Measurements from ENCODE around the gene SURF4. TPM values are rescaled to one million over a fixed set of nuclear protein-coding genes. Genes with fewer than 3 reads are reported as not detected.

Gene SURF4
- total RNA-seq (2014; rRNA removed; shearing (Covaris generic)): 212 and 214 TPM in 2 replicates
- polyA plus RNA-seq (2014; cell fraction: nucleus; rRNA removed): 176 and 197 TPM in 2 replicates

DNA sequence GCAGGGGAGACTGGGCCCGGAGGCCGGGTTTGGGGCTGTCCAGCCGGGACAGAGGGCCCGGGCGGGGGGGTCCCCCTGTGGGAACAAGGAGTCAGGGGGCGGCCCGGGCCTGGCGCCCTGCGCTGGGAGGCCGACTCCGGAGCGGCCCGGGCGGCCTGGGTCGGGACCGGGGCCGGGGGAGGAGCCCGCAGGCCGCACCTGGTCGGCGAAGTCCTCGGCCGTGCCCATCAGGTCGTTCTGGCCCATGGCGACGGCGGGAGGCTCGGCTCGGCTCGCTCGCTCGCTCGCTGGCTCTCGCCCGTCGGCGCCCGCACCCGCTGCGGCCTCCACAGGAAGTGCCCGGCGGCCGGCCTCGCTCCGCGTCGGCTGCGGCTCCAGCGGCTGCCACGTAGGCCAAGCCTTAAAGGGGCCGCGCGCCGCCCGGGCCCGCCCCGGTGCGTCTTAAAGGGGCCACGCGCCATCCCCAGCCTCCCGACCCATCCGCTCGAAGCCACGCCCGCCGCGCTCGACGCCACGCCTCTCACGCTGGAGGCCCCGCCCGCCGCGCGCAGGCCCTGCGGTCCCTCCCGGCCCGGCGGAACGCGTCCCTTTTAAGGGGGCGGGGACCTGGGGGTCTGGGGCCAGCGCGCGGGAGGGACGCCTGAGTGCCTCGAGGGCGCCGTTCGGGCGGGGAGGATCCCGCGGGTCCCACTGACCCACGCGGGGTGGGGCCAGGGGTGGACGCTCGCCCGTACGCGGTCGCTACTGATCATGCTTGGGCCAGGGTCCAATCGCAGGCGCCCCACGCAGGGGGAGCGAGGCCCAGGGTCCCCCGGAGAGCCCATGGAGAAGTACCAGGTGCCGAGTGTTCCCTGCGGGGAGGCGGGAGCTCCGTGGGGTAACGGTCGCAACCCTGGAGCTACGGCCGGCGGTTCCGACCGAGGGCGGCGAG, at the start of gene SURF4, which contains the start of gene STKLD1:
Gene SURF4, minus strand, starts transcription at position 337 of the 931 bp plus-strand sequence. Its CDS starts 91 bp downstream, at position 246.
Gene STKLD1, plus strand, starts transcription at position 643 of the 931 bp plus-strand sequence. Its CDS starts 108 bp downstream, at position 751.
- DNase-seq (ENCODE audit: extremely low read depth, low read depth): peak; percentile 94

DNA sequence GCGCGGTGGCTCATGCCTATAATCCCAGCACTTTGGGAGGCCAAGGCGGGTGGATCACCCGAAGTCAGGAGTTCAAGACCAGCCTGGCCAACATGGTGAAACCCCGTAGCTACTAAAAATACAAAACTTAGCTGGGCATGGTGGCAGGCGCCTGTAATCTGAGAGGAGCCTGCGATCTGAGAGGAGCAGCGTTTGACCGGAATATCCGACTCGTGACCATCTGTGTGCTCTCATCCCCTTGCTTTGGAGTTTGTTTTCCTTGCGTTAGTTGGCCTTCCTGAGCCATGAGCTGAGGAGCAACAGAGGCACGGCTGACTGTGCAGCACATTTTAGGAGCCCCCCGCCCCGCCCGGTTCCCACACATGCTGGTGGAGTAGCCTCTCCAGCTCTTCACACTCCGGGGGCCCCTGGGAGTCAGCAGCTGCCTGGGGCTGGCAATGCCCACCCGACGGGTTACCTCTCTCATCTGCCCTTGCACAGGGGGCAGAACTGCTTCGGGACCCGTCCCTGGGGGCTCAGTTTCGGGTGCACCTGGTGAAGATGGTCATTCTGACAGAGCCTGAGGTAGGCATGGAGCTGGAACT, 49.3 kb upstream of the SURF4 start:
- DNase-seq (ENCODE audit: extremely low read depth, low read depth): no peak

GRCh38 chr9:133424187-133424586, 48.3 kb upstream of the SURF4 start:
- DNase-seq (ENCODE audit: extremely low read depth, low read depth): no peak

DNA sequence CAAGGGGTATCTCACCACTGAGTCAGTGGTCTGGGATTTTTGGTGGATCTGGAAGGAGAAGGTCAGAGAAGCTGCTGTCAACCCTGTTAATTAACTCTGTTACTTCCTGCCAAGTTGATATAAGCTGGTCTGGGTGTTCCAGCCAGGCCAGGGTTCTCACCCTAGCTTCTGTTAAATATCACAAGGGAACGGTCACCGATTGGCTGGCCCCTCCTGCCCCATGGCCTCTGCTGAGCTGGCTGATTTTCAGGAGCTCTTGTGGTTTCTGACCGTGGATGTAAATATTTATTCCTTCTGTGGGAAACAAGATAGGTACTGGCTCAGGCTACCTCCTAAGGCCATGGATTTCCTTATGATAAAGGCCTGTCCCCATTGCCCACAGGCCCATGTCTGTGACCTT, 47.4 kb upstream of the SURF4 start:
- DNase-seq (ENCODE audit: extremely low read depth, low read depth): no peak

GRCh38 chr9:133421615-133422542, 46.0 kb upstream of the SURF4 start, which contains the start of gene ADAMTS13:
TSS of gene ADAMTS13 (plus strand) at chr9:133422367. CDS start at chr9:133422444, 77 bp downstream.
- no peak for DNase-seq (ENCODE audit: extremely low read depth, low read depth)

GRCh38 chr9:133420392-133420827, 44.5 kb upstream of the SURF4 start:
- no peak for DNase-seq (ENCODE audit: extremely low read depth, low read depth)

- DNase-seq (ENCODE audit: extremely low read depth, low read depth): no peak
Measured at GRCh38 chr9:133419005-133419404, 43.1 kb upstream of the SURF4 start.

DNA sequence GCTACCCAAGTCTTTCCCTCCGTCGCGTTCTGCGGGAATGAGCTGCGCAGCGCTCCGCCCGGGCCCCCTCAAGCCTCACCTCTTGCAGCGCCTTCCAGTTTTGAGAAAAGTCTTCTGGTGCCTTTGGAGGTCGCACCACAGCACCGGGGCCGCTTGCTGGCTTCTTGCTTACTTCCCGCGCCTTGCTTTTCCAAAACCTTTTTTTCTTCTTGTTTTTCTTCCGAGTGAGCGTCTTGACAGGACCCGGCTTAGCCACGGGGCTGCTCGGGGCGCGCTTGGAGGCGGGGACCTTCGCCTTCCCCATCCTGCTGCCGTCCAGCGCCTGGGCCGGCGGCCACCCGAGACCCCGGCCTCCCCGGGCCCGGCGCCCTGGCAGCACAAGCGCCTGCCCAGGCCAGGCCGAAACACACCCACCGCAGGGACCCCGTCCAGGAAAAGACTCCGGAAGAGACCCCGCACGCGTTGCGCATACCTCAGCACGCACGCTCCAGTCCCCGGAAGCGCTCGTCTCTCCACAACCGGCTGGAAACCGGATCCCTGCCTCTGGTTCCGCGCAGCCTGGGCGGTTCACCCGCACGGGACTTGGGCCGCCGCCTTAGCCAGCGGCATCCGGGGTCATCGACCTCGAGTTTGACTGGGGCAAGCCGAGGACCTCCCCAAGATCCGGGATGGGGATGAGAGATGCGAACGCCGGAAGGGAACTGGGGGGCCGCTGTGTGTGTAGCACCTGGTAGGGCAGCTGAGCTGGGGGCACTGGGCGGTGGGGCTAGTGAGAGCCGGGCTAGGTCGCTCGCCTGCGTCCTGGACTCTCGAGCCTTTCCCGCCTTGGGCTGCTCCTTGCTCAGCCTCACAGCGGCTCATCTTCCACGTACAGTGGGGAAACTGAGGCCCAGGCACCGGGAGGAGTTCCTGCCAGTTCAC, 41.9 kb upstream of the SURF4 start, which contains the start of gene REXO4:
Gene REXO4, minus strand, starts transcription at position 470 of the 921 bp plus-strand sequence. Its CDS starts 166 bp downstream, at position 304.
- peak; percentile 73 for DNase-seq (ENCODE audit: extremely low read depth, low read depth)

DNA sequence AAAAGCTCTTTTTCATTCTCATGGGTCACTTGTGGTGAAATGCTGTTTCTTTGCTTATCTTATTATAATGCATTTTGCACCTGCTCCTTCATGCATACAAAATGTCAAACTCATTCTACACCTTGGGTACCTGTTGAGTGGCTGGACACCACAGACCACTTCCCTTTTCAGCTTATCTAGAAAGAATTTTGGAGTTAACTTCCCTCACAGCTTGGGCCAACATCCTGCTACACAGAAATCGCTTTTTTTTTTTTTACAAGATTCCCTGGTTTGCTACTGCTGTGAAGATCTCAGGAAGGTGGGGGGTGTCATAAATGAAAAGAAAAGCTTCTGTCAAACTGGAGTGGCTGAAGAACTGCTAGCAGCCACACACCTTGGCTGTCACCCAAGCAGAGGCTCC, 39.3 kb upstream of the SURF4 start:
- DNase-seq (ENCODE audit: extremely low read depth, low read depth): no peak

DNA sequence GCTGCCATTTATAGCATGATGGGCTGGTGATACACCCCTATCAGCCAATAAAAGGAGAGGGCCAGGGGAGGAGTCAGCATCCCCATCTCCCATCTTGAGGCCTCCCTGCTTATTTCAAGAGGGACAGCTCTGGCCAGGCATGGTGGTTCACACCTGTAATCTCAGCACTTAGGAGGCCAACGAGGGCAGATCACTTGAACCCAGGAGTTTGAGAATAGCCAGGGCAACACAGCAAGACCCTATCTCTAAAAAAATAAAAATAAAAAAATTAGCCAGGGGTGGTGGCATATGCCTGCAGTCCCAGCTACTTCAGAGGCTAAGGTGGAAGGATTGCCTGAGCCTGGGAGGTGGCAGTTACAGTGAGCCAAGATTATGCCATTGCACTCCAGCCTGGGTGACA, 32.2 kb upstream of the SURF4 start:
- DNase-seq (ENCODE audit: extremely low read depth, low read depth): no peak

DNA sequence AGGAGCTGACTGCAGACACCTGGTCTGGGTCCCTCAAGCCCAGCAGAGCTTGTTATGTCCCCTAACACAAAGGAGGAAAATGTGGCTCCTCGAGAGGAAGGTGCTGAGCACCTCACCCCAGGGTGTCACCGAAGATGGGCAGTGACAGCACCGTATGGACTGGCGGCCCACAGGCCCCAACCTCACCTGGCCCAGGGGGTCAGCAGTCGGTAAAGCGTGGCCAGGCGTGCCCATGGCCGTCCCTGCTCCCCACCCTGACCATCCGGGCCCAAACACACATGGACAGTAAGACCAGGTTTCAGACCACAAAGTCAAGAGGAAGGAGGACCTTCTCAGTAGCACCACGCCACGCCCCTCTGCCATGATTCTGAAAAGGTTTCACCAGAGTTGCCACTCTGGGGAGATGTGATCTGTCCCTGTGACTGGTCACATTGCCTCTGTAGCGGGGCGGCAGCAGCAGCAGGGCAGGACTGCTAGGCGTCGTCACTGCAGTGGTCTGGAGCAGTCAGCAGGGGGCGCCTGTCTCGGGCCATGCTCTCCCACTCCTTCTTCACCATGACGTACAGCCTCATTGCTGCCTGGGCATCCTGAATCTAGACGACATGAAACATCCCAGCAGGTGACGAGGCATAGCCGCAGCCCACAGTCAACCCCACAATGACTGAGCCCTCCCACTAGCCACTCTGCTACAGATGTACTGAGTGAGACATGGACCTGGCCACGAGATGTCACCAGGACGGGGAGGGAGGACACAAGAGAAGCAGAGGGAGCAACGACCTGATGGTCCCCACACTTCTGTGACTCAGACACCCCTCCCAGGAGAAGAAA, 30.8 kb upstream of the SURF4 start:
- peak; percentile 69 for DNase-seq (ENCODE audit: extremely low read depth, low read depth)

DNA sequence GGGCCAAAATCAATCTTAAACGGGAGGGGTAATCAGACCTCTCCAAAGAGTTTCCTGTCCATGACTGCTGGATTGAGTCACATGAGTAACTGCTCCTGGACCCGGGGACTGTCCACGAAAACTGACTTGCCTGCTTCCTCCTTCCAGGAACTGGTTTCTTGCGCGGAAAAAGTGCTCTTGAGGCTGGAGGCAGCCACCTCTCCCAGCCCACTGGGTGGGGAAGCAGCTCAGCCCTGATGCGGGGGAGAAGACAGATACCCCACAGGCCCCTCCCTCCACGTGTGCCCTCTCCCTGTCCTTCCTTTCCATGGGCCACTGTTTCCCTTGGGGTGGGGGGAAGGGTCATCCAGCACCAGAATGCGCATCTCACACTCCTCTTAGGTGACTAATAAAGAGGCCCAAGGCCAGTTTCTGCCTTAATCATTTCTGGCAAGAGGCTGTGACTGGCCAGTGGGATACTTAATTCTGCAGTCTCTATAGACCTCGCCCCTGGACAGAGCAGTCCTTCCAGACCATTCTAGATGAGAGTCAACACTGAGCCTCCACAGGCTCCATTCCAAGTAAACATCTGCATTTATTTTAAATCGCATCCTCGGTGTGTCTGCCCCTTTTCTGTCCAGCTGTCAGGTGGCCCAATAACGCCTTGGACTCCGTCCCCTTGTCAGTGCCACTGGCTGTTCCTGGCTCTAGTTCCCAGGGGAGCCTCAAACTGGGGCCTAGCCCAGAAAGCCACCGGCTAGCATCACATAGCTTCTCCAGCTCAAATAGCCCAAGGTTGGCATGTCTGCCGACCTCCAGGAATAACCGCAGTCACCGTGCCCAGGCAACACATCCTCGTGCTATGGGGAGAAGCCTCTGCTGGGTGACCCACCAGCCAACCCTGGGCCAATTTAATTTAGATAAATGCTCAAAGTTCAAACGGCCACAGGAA, 29.9 kb upstream of the SURF4 start:
- no peak for DNase-seq (ENCODE audit: extremely low read depth, low read depth)

DNA sequence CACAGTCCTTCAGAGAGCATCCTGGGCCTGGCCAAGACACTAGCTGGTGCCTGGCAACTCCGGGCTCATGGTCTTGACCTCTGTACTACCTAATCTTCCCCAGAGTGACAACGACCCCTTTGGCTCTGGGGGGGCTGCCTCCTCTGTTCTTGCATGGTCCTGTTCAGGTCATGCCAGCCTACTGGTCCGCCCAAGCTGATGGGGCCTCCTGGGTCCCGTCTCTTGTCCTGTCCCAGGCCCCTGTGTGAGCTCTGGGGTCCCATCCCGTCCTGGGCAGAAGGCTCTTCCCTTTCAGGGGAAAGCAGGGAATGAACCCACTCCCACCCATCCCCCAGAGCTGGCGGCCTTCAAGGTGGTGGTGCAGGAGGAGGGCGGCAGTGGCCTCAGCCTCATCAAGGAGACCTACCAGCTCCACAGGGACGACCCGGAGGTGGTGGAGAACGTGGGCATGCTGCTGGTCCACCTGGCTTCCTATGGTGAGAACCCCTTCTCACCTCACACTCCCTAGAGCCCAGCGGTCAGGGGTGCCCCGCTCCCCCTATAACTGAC, 28.7 kb upstream of the SURF4 start:
- no peak for DNase-seq (ENCODE audit: extremely low read depth, low read depth)

- peak; percentile 21 for DNase-seq (ENCODE audit: extremely low read depth, low read depth)
Measured at GRCh38 chr9:133403766-133404453, 28.1 kb upstream of the SURF4 start.

DNA sequence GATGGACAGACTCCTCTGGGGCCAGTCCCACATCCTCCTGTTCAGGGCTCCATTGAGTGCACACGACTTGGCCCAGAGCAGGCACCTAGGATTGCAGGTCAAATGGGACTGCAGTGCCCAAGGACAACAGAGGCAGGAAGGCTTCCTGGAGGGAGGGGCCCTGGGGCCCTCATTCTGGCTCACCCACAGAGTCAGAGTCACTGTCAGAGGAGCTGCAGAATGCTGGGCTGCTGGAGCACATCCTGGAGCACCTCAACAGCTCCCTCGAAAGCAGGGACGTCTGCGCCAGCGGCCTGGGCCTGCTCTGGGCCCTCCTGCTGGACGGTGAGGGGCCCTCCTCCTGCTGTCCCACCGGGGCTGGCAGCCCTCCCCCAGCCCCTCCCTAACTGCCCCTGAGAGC, 26.8 kb upstream of the SURF4 start:
- DNase-seq (ENCODE audit: extremely low read depth, low read depth): no peak

- DNase-seq (ENCODE audit: extremely low read depth, low read depth): no peak
Measured at GRCh38 chr9:133401588-133401987, 25.7 kb upstream of the SURF4 start.
